Measurements from ENCODE around the gene FOXD4L6.
"Not testable (repeated sequence)": the region's sequence is repeated elsewhere in the genome, so short reads cannot be mapped to it uniquely, and the experiment has no call there.

The FOXD4L6 gene

GRCh38 chr9:41128581-41128980 is at the start of gene FOXD4L6:
Gene FOXD4L6, minus strand, starts transcription at chr9:41128681. Its CDS starts 298 bp downstream, at chr9:41128383.
- not testable (repeated sequence) for DNase-seq

GRCh38 chr9:41174994-41175393 is 46.5 kb upstream of the FOXD4L6 start:
- DNase-seq: not testable (repeated sequence)

- DNase-seq: not testable (repeated sequence)
Observed at GRCh38 chr9:41150116-41150515, 21.6 kb upstream of the FOXD4L6 start.

- not testable (repeated sequence) for DNase-seq
Observed at GRCh38 chr9:41141878-41142277, 13.4 kb upstream of the FOXD4L6 start.

GRCh38 chr9:41126746-41127446 is 1.6 kb downstream of the FOXD4L6 start:
- not testable (repeated sequence) for DNase-seq

- DNase-seq: not testable (repeated sequence)
Observed at GRCh38 chr9:41125936-41126335, 2.5 kb downstream of the FOXD4L6 start.

- not testable (repeated sequence) for DNase-seq
Observed at GRCh38 chr9:41125109-41125658, 3.3 kb downstream of the FOXD4L6 start.

GRCh38 chr9:41124250-41125108 is 4.0 kb downstream of the FOXD4L6 start:
- DNase-seq: not testable (repeated sequence)

GRCh38 chr9:41123812-41124211 is 4.7 kb downstream of the FOXD4L6 start:
- DNase-seq: not testable (repeated sequence)

- not testable (repeated sequence) for DNase-seq
Observed at GRCh38 chr9:41123396-41123795, 5.1 kb downstream of the FOXD4L6 start.

GRCh38 chr9:41120696-41121095 is 7.8 kb downstream of the FOXD4L6 start:
- not testable (repeated sequence) for DNase-seq

GRCh38 chr9:41119719-41120118 is 8.8 kb downstream of the FOXD4L6 start:
- not testable (repeated sequence) for DNase-seq

- not testable (repeated sequence) for DNase-seq
Observed at GRCh38 chr9:41119311-41119710, 9.2 kb downstream of the FOXD4L6 start.

GRCh38 chr9:41113348-41113747 is 15.1 kb downstream of the FOXD4L6 start:
- DNase-seq: not testable (repeated sequence)

- not testable (repeated sequence) for DNase-seq
Observed at GRCh38 chr9:41111414-41111813, 17.1 kb downstream of the FOXD4L6 start.

- not testable (repeated sequence) for DNase-seq
Observed at GRCh38 chr9:41110913-41111312, 17.6 kb downstream of the FOXD4L6 start.

GRCh38 chr9:41109253-41109652 is 19.2 kb downstream of the FOXD4L6 start:
- not testable (repeated sequence) for DNase-seq

- not testable (repeated sequence) for DNase-seq
Observed at GRCh38 chr9:41108816-41109215, 19.7 kb downstream of the FOXD4L6 start.

GRCh38 chr9:41106472-41107116 is 21.9 kb downstream of the FOXD4L6 start:
- DNase-seq: not testable (repeated sequence)

- not testable (repeated sequence) for DNase-seq
Observed at GRCh38 chr9:41105557-41106253, 22.8 kb downstream of the FOXD4L6 start.

GRCh38 chr9:41104542-41104941 is 23.9 kb downstream of the FOXD4L6 start:
- not testable (repeated sequence) for DNase-seq

GRCh38 chr9:41100508-41100907 is 28.0 kb downstream of the FOXD4L6 start:
- DNase-seq: not testable (repeated sequence)

All from NCI-H1417 treated with DMSO at 0.1 percent for 48 hours (cell line).